Epithelial cell of prostate (primary cell): ENCODE results near the gene IFNA14.
"Not testable (repeated sequence)": the region's sequence is repeated elsewhere in the genome, so short reads cannot be mapped to it uniquely, and the experiment has no call there.

ENCODE experiments used
- DNase-seq: peaks from one replicate; pipeline ENCODE4 v3.0.0-alpha.2; 2011; ENCODE audit warnings: low read depth, low spot score
- H3K27ac ChIP-seq: fragments of 450-650 bp; 2 replicates; pipeline ENCODE4 v1.5.1; 2017; ENCODE audit warnings: mild to moderate bottlenecking

Gene IFNA14

GRCh38 chr9:21228122-21228521, 11.7 kb downstream of the IFNA14 start, which contains the start of gene IFNA17:
Gene IFNA17, minus strand, starts transcription at chr9:21228222. Its CDS starts 49 bp downstream, at chr9:21228173.
- no peak within 1 kb of the TSS for H3K27ac ChIP-seq

GRCh38 chr9:21217211-21217610, 22.6 kb downstream of the IFNA14 start, which contains the start of gene IFNA16:
Gene IFNA16, minus strand, starts transcription at chr9:21217311. Its CDS starts 6 bp downstream, at chr9:21217305.
- not testable (repeated sequence) for H3K27ac ChIP-seq, DNase-seq

More at GRCh38 chr9:21228122-21228521, 11.7 kb downstream of the IFNA14 start, which contains the start of gene IFNA17:
- no peak for DNase-seq

GRCh38 chr9:21213411-21214326, 26.1 kb downstream of the IFNA14 start:
- not testable (repeated sequence) for H3K27ac ChIP-seq, DNase-seq

- not testable (repeated sequence) for DNase-seq, H3K27ac ChIP-seq
These were observed 27.6 kb downstream of the IFNA14 start for GRCh38 chr9:21212160-21212559.

- not testable (repeated sequence) for DNase-seq, H3K27ac ChIP-seq
These were observed 29.0 kb downstream of the IFNA14 start for GRCh38 chr9:21210782-21211181.

GRCh38 chr9:21210311-21210710, 29.5 kb downstream of the IFNA14 start:
- no peak for DNase-seq
- H3K27ac ChIP-seq: no peak overlapping the region

GRCh38 chr9:21207043-21207442, 32.8 kb downstream of the IFNA14 start, which contains the start of gene IFNA10:
Gene IFNA10, minus strand, starts transcription at chr9:21207143. Its CDS starts 46 bp downstream, at chr9:21207097.
- not testable (repeated sequence) for DNase-seq

GRCh38 chr9:21205204-21205603, 34.6 kb downstream of the IFNA14 start:
- no peak for DNase-seq
- no peak overlapping the region for H3K27ac ChIP-seq

More at GRCh38 chr9:21207043-21207442, 32.8 kb downstream of the IFNA14 start, which contains the start of gene IFNA10:
- not testable (repeated sequence) for H3K27ac ChIP-seq

- H3K27ac ChIP-seq, DNase-seq: not testable (repeated sequence)
These were observed 37.7 kb downstream of the IFNA14 start, which contains the start of gene IFNA7 for GRCh38 chr9:21202105-21202504. Gene IFNA7, minus strand, starts transcription at chr9:21202205. Its CDS starts 40 bp downstream, at chr9:21202165.

GRCh38 chr9:21194867-21195776, 44.7 kb downstream of the IFNA14 start:
- H3K27ac ChIP-seq, DNase-seq: not testable (repeated sequence)
